ENCODE results near the gene SMIM35. TPM values are rescaled to one million over a fixed set of nuclear protein-coding genes. Genes with fewer than 3 reads are reported as not detected.

Gene SMIM35
- total RNA-seq, 1 experiment from 2014 or later, result not detected

Other genes starting within 250 kb of the SMIM35 start
- 15.8 and 15.9 TPM in 2 replicates for gene FXYD6, start 210.3 kb downstream of the SMIM35 start, total RNA-seq (2014; rRNA removed; shearing (Covaris generic))
- 0.06 and 0.48 TPM in 2 replicates for gene TMPRSS13, start 157.6 kb downstream of the SMIM35 start, total RNA-seq (2014; rRNA removed; shearing (Covaris generic))
- 0.09 and 0.29 TPM in 2 replicates for gene IL10RA, start 100.6 kb downstream of the SMIM35 start, total RNA-seq (2014; rRNA removed; shearing (Covaris generic))
- not detected in 2 replicates for gene TMPRSS4, start 9.9 kb downstream of the SMIM35 start, total RNA-seq (2014; rRNA removed; shearing (Covaris generic))
- 0.57 and 1.2 TPM in 2 replicates for gene SCN4B, start 65.9 kb upstream of the SMIM35 start, total RNA-seq (2014; rRNA removed; shearing (Covaris generic))
- not detected in 2 replicates for gene SCN2B, start 89.7 kb upstream of the SMIM35 start, total RNA-seq (2014; rRNA removed; shearing (Covaris generic))
- gene JAML, start 138.0 kb upstream of the SMIM35 start, total RNA-seq (2014; rRNA removed; shearing (Covaris generic)), result not detected in 2 replicates
- 5.0 and 7.1 TPM in 2 replicates for gene MPZL3, start 165.4 kb upstream of the SMIM35 start, total RNA-seq (2014; rRNA removed; shearing (Covaris generic))
- 0.17 TPM in 1 of 2 replicates, not detected in the other for gene MPZL2, start 177.3 kb upstream of the SMIM35 start, total RNA-seq (2014; rRNA removed; shearing (Covaris generic))
- gene CD3E, start 217.8 kb upstream of the SMIM35 start, total RNA-seq (2014; rRNA removed; shearing (Covaris generic)), result not detected in 2 replicates